ENCODE measurements around the gene KCNMA1.

KCNMA1 gene

GRCh38 chr10:77086081-77086480 is 551.5 kb downstream of the KCNMA1 start:
- no peak for DNase-seq

- no peak for DNase-seq
Measured at GRCh38 chr10:77085344-77085743, 552.3 kb downstream of the KCNMA1 start.

- peak; percentile 41 for DNase-seq
Measured at GRCh38 chr10:77084431-77085144, 553.0 kb downstream of the KCNMA1 start.

GRCh38 chr10:77082601-77083252 is 554.9 kb downstream of the KCNMA1 start:
- DNase-seq: peak; percentile 4

- no peak for DNase-seq
Measured at GRCh38 chr10:77081481-77081891, 556.1 kb downstream of the KCNMA1 start.

- DNase-seq: no peak
Measured at GRCh38 chr10:77080361-77081027, 557.1 kb downstream of the KCNMA1 start.

GRCh38 chr10:77079592-77080300 is 557.9 kb downstream of the KCNMA1 start:
- DNase-seq: no peak

- DNase-seq: no peak
Measured at GRCh38 chr10:77077316-77077945, 560.2 kb downstream of the KCNMA1 start.

- DNase-seq: no peak
Measured at GRCh38 chr10:77075926-77076325, 561.7 kb downstream of the KCNMA1 start.

- no peak for DNase-seq
Measured at GRCh38 chr10:77074104-77074624, 563.4 kb downstream of the KCNMA1 start.

- DNase-seq: peak; percentile 3
Measured at GRCh38 chr10:77073663-77073960, 564.0 kb downstream of the KCNMA1 start.

- DNase-seq: no peak
Measured at GRCh38 chr10:77072836-77073662, 564.6 kb downstream of the KCNMA1 start.

- DNase-seq: no peak
Measured at GRCh38 chr10:77072361-77072835, 565.2 kb downstream of the KCNMA1 start.

- DNase-seq: no peak
Measured at GRCh38 chr10:77071956-77072355, 565.7 kb downstream of the KCNMA1 start.

- no peak for DNase-seq
Measured at GRCh38 chr10:77071001-77071511, 566.6 kb downstream of the KCNMA1 start.

GRCh38 chr10:77070346-77070745 is 567.3 kb downstream of the KCNMA1 start:
- DNase-seq: no peak

GRCh38 chr10:77068969-77069368 is 568.6 kb downstream of the KCNMA1 start:
- peak; percentile 32 for DNase-seq

GRCh38 chr10:77068272-77068671 is 569.3 kb downstream of the KCNMA1 start:
- no peak for DNase-seq

GRCh38 chr10:77062381-77062780 is 575.2 kb downstream of the KCNMA1 start:
- DNase-seq: no peak

GRCh38 chr10:77060913-77061312 is 576.7 kb downstream of the KCNMA1 start:
- no peak for DNase-seq

- no peak for DNase-seq
Measured at GRCh38 chr10:77056650-77057049, 581.0 kb downstream of the KCNMA1 start.

- DNase-seq: no peak
Measured at GRCh38 chr10:77052593-77052992, 585.0 kb downstream of the KCNMA1 start.
